Testis (tissue), 2 donors: ENCODE data around the gene GPD1.

Experiments
- POLR2A ChIP-seq: fragments of 450-650 bp; IDR thresholded peaks from one replicate; pipeline ENCODE4 v1.6.1; 2017; ENCODE audit warnings: antibody characterized with exemption, mild to moderate bottlenecking, moderate library complexity
- TF ChIP-seq, protein P1 (sequence below), 3 experiments: fragments of 450-650 bp in 2 of 3; fragments of 200-600 bp in 1 of 3; sonication (generic) in 1 of 3; IDR thresholded peaks; one replicate each; pipeline ENCODE4 v1.5.1; 2016 to 2019; ENCODE audit warnings: antibody characterized with exemption in 3 of 3, mild to moderate bottlenecking in 2 of 3, moderate library complexity in 1 of 3

DNA sequence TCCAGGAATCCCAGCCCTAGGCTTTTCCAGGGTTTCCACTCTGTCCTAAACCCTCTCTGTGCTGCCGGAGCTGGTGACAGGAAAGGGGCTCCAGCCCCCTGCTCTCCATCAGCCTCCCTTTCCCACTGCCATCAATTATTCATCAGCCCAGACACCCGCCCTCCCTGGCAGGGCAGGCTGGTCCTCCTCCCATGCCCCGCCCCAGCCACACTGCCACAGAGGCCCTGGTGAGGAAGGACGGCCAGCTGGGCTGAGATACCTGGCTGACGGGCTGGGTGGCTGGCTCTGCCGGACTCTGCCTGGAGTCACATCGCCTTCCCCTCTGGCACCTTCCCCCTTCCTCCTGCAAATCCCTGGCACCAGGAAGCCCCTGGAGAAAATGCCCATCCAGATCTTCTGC, 30.6 kb upstream of the GPD1 start:
- TF ChIP-seq, protein P1, sequence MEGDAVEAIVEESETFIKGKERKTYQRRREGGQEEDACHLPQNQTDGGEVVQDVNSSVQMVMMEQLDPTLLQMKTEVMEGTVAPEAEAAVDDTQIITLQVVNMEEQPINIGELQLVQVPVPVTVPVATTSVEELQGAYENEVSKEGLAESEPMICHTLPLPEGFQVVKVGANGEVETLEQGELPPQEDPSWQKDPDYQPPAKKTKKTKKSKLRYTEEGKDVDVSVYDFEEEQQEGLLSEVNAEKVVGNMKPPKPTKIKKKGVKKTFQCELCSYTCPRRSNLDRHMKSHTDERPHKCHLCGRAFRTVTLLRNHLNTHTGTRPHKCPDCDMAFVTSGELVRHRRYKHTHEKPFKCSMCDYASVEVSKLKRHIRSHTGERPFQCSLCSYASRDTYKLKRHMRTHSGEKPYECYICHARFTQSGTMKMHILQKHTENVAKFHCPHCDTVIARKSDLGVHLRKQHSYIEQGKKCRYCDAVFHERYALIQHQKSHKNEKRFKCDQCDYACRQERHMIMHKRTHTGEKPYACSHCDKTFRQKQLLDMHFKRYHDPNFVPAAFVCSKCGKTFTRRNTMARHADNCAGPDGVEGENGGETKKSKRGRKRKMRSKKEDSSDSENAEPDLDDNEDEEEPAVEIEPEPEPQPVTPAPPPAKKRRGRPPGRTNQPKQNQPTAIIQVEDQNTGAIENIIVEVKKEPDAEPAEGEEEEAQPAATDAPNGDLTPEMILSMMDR (IDR thresholded peaks at IDR 0.05) = no peak
- no peak for TF ChIP-seq POLR2A
